ENCODE results near the gene ANKS1B. TPM values are rescaled to one million over a fixed set of nuclear protein-coding genes. Genes with fewer than 3 reads are reported as not detected.

ANKS1B gene
- total RNA-seq, 4 donors from 2014 or later, result 0.88 to 10.7 (median 4.4) TPM

DNA sequence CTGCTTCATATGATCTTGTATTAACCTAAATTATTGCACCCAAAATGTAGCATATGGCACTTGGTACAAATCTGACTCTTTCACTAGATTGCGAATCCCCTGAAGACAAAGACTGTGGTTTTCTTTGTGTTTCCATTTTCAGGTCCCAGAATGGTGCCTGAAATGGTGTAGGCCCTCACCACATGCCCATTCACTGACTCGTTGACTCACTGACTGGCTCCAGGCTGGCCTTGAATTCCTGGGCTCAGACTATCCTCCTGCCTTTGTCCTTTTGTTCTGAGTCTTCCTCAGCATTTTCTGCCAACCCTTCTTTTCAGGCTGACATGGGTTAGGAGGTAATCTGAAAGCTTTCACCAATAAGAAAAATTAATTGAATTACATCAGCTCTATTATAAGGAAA is 705.8 kb downstream of the ANKS1B start:
- H3K36me3 ChIP-seq, result no peaks in the 10 kb centered on the region
- H3K27me3 ChIP-seq, result no peaks in the 10 kb centered on the region
- H3K9me3 ChIP-seq, result no peaks in the 10 kb centered on the region
- H3K4me1 ChIP-seq, result no peaks in the 10 kb centered on the region
- no peak overlapping the region for H3K4me3 ChIP-seq
- no peak for DNase-seq
- no peak overlapping the region for H3K27ac ChIP-seq
- TF ChIP-seq, protein P1, sequence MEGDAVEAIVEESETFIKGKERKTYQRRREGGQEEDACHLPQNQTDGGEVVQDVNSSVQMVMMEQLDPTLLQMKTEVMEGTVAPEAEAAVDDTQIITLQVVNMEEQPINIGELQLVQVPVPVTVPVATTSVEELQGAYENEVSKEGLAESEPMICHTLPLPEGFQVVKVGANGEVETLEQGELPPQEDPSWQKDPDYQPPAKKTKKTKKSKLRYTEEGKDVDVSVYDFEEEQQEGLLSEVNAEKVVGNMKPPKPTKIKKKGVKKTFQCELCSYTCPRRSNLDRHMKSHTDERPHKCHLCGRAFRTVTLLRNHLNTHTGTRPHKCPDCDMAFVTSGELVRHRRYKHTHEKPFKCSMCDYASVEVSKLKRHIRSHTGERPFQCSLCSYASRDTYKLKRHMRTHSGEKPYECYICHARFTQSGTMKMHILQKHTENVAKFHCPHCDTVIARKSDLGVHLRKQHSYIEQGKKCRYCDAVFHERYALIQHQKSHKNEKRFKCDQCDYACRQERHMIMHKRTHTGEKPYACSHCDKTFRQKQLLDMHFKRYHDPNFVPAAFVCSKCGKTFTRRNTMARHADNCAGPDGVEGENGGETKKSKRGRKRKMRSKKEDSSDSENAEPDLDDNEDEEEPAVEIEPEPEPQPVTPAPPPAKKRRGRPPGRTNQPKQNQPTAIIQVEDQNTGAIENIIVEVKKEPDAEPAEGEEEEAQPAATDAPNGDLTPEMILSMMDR (IDR thresholded peaks at IDR 0.05), result no peak
- no peak for TF ChIP-seq POLR2A (IDR thresholded peaks at IDR 0.05)

DNA sequence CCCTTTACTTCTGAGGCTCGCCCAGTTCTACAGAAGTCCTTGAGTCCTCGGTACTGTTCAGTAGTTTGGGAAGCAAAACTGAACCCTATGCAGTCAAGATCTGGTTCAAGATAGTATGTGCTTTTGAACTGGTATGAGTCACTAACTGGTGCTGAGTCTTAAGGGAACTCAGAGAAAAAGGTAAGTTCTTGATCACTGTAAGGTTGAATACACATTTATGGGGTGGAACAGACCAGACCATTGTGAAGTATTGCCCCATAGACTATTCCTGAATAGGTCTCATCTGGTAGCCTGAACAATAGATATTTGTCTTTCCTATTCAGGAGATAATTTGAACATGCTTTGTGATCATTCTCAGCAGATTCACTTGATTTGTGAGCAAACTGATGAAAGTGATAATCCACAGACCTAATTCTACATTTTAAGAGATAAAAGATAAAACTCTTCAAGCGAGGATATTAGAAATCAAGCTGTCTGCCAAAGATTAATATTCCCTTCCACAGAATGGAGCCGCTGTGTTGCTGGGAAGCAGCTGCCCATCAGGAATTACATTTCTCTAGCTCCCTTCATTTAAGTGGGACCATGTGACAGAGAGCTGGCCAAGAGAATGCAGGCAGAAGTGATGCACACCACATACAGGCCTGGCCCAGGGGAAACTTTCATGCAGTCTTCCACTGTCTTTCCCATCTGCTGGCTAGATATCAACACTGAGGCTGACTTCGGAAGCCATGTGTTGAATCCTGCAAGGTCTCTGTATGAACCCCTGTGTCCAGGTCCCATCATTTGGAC is 707.0 kb downstream of the ANKS1B start:
- Histone ChIP-seq H3K4me3 (no peak overlapping the region), H3K36me3 (no peaks in the 10 kb centered on the region), H3K27ac (no peak overlapping the region), H3K4me1 (no peaks in the 10 kb centered on the region), H3K27me3 (no peaks in the 10 kb centered on the region), H3K9me3 (no peaks in the 10 kb centered on the region)
- DNase-seq, result no peak
- no peak for TF ChIP-seq POLR2A (IDR thresholded peaks at IDR 0.05)
- TF ChIP-seq, protein P1 (IDR thresholded peaks at IDR 0.05), result no peak

DNA sequence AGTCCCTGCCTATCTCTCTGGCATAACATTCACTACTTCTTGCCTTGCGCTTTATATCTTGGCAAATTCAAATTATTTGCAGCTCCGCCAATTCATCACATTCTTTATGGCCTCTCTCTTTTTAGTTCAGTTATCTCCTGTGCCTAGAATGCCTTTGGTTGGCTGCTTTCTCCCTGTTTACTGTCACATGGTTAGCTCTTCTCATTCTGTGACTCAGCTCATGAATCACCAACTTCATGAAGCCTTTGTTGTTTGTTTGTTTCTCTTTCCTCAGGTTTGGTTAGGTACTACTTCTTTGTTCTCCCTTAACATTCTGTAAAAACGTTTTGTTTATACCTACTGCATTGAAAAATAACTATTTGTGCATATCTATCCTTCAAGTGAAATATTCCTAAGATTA is 713.7 kb downstream of the ANKS1B start:
- Histone ChIP-seq H3K27me3 (no peaks in the 10 kb centered on the region), H3K36me3 (no peaks in the 10 kb centered on the region), H3K4me3 (no peak overlapping the region), H3K27ac (no peak overlapping the region), H3K4me1 (no peaks in the 10 kb centered on the region), H3K9me3 (no peaks in the 10 kb centered on the region)
- TF ChIP-seq, protein P1 (IDR thresholded peaks at IDR 0.05), result no peak
- TF ChIP-seq POLR2A (IDR thresholded peaks at IDR 0.05), result no peak
- no peak for DNase-seq

DNA sequence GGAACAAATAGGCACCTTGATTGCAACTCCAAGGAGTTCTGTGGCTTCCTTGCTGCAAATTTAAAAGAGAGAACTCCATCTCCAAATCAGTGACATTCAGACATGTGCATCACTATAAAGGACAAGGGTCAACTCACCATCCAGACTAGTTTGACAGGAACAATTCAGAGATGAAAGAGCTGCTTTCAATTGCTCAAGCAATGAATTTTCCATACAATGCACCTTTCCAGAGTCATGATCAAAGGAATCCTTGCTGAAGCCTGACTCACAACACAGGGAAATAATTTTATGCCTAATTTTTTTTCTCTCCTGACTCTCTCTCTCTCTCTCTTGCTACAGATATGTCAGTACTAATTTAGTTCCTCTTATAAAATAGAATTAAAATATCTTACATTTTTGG is 717.7 kb downstream of the ANKS1B start:
- Histone ChIP-seq H3K4me1 (no peaks in the 10 kb centered on the region), H3K9me3 (no peaks in the 10 kb centered on the region), H3K4me3 (no peak overlapping the region), H3K27ac (no peak overlapping the region), H3K36me3 (no peaks in the 10 kb centered on the region), H3K27me3 (no peaks in the 10 kb centered on the region)
- no peak for TF ChIP-seq POLR2A (IDR thresholded peaks at IDR 0.05)
- TF ChIP-seq, protein P1 (IDR thresholded peaks at IDR 0.05), result no peak
- no peak for DNase-seq

DNA sequence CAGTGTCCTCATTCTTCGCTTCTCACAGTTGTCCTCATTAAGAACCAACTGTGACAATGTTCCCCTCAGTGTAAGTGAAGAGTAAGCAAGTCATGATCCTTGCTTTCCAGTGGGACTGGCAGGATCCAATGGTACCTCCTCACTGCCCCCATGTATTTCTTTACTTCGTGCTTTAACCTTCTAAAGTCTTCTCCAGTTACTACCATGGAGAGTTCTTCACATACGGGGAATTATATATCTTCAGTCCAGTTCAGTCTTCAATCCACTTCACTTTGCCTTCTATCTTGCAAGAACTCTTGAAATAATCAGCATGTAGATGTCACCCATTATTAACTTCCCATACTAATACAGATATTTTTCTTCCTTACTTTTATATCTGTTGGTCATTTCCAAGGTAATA is 719.1 kb downstream of the ANKS1B start:
- H3K4me1 ChIP-seq, result no peaks in the 10 kb centered on the region
- H3K27me3 ChIP-seq, result no peaks in the 10 kb centered on the region
- H3K36me3 ChIP-seq, result no peaks in the 10 kb centered on the region
- H3K4me3 ChIP-seq, result no peak overlapping the region
- no peak for TF ChIP-seq POLR2A (IDR thresholded peaks at IDR 0.05)
- TF ChIP-seq, protein P1 (IDR thresholded peaks at IDR 0.05), result no peak
- DNase-seq, result no peak
- H3K9me3 ChIP-seq, result no peaks in the 10 kb centered on the region
- H3K27ac ChIP-seq, result no peak overlapping the region

Measured in Peyer's patch (tissue), 4 donors.